GM21528 (cell line): ENCODE measurements around the gene HS3ST4.
"Not testable (repeated sequence)": the region's sequence is repeated elsewhere in the genome, so short reads cannot be mapped to it uniquely, and the experiment has no call there.

Source experiments
- ATAC-seq: cut with Tn5 transposase; IDR thresholded peaks from one replicate; pipeline ENCODE4 v1.9.1; 2021; ENCODE audit warnings: mild to moderate bottlenecking, moderate library complexity; ENCODE audit not compliant: unreplicated experiment, low FRiP score

Gene HS3ST4

DNA sequence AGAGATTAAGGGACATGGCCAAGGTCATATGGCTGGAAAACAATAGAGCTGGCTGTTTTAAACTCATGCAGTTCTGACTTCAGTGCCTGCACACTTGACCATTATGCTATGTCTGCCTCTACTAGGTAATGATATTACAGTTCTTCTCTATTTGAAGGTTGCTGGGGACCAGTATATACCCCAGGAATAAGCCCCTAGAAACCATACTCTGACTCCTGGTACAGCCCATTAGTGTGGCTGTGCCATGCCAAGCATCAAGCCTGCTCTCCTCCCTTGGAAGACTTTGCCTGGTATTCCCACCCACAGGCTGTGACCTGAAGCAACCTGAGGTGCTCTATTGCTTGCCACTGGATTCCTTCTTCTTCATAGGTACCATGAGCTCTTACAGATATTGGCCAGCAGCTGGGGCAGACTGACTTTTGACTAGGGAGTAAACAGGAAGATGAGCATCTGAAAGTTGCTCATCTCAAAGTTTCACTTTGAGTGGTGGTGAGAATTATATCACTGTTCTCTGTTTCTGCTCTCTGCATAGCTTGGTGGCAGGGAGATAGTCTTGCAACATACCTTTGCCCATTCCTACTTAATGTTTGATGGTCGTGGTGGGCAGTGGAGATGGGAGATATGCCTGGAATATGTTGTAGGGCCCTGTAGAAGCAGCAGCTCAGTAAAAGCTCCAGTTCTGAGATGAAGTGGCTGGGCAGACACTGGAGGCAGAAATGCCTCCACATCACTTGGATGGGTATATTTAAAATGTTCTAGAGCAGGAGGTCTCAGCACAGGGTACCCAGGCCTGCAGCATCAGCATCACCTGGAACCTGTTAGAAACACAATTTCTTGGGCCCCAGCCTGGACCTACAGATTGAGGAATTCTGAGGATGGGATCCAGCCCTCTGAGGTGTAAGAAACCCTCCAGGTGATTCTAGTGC, 274.7 kb downstream of the HS3ST4 start:
- no peak for ATAC-seq

GRCh38 chr16:25977121-25977520, 285.4 kb downstream of the HS3ST4 start:
- no peak for ATAC-seq

GRCh38 chr16:25978218-25978617, 286.5 kb downstream of the HS3ST4 start:
- ATAC-seq: no peak

DNA sequence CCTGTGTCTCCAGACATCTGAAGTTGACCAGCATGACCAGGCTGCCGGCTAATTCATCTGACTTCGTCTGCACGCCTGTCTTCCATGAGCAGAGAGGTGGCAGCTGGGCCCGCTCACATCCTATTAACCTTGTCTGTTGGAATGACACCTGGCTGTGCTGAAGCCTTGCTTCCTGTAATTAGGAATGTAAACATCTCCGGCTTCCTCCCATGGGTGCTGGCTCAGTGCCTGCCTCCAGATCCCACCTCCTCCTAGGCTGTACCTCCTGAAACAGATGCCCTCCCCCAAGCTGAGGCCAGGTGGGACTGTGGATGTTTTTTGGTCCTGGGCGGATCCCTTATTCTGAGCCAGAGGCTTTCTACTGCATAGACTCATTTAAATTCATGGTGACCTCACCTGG, 296.3 kb downstream of the HS3ST4 start:
- no peak for ATAC-seq

DNA sequence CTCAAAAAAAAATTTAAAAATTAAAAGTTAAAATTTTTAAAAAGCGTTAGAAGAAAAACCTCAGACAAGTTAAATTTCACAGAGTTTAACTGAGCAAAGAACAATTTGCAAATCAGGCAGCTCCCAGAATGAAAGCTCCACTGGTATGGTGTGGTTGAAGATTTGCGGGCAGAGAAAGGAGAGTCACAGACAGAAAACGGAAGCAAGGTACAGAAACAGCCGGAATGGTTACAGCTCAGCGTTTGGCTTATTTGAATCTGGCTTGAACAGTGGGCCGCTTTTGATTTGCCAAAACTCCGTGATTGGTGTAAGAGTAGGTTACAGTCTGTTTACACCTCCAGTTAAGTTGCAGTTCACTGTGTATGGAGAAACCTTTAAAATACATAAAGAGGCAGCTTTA, 297.1 kb downstream of the HS3ST4 start:
- ATAC-seq: no peak

- no peak for ATAC-seq
Measured at GRCh38 chr16:25996052-25996451, 304.3 kb downstream of the HS3ST4 start.

DNA sequence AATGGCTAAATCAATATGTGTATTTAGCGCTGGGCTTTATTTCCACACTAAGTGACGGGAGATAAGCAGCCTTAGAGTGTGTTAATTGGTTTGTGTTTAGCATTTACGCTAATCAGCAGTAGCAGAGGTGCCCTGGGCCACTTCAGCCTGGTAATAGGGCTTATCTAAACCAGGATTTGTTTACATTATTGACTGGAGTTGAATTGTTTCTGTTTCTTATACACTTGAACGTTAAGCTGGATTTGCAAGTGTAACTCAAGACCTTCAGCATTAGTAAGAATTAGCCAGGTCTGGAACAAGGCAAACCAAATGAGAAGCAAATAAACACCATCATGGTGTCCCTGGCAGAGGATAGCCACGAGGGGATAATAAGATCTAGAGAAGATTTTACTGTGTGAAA, 313.6 kb downstream of the HS3ST4 start:
- ATAC-seq: no peak

DNA sequence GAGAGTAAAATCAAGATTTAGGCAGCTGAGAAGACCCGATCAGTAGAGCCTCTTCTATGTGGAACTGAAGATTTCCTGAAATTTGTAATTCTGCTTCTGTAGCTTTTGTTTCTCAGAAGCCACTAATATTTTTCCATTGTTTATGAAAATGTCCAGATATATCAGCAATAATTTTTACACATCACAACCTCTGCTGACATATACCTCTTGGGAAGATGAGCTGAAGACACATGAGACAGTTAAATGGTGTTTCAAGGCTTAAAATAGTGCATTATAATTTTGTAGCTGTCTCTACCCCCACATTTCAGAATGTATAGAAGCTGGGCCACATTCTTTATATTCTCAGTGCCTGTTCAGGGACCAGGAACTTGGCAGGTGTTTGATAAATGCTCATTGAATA, 320.6 kb downstream of the HS3ST4 start:
- ATAC-seq: no peak

DNA sequence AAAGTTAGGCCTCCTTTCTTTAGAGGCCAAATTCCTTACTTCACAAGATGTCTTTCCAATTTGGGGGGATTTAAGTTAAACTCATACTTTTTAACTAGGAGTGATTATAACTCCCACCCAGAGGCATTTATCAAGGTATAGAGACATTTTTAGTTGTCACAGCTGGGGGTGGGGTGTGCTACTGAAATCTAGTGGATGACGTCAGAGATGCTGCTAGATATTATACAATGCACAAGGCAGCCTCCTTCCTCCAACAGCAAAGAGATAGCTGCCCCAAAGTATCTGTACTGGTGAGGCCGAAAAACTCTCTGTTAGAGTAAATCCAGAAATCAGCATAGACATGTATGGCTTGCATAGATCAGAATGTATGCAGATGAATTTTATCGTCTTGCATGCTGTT, 324.0 kb downstream of the HS3ST4 start:
- no peak for ATAC-seq

DNA sequence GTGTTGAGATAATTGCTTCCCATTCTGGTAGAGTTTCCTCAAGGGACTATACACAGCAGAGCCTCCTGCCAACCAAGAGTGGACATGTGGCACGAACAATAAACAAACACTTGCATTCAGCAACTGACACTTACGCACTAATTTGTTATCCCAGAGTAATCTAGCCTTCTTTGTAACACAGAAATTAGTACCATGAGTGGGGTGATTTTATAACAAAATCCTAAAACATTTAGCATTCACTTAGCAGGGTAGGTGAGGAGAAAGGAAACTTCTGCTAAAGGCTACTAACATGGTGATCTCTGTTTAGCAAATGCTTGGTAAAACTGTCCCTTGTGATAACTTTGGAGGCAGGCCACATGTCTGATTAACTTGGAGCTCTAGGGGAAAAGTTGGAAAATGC, 325.2 kb downstream of the HS3ST4 start:
- ATAC-seq: no peak

- ATAC-seq: no peak
Measured at GRCh38 chr16:26019381-26020242, 327.9 kb downstream of the HS3ST4 start.

DNA sequence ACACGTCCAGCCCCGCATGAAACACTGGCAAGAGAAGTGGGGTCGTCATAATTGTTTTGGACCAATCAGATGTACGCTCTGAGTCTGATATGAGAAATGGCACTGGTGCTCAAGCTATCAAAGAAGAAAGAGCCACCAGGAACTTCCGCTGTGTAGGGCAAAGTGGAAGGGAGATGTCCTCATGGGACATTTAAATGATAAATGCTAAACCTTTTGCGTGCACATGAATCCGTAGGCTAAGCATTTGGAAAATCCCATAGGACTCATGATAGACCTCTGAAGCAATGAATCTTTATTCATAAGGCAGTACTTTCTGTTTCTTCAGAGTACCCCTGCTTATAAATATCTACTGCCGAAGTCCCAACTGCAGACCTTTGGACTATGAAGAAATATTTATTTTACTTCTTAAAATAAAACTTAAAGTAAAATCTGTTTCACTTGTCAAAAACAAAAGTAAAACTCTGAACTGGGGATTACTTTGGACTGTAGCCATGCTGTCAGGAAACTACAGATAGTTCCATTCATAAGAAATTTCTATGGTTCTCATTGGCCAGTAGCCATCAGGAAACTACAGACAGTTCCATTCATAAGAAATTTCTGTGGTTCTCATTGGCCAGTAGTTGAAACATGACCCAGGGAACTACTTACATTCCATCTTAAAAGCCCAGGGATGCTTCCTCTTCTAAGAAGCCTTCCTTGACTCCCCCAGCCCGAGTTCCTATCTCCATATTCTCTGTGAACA, 335.1 kb downstream of the HS3ST4 start:
- ATAC-seq: no peak

DNA sequence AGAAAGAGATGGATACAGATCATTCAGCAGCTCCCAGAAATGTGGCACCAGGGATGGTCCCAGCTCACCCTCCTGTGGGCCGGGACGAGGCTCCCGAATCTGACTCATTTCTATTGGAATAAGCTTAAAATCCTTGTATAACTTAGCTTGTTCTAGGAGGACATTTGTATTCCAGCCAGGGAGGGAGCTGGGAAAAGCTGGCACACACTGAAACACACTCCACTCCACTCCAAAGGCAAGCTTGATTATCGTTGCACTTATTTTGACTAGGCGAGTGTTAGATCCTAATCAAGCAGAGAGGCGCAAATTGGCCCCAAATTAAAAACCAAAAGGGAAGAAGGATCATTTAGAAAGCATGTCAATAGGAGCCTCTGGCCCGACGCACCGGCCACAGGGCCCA, 339.5 kb downstream of the HS3ST4 start:
- no peak for ATAC-seq

GRCh38 chr16:26032661-26033060, 340.9 kb downstream of the HS3ST4 start:
- not testable (repeated sequence) for ATAC-seq

- no peak for ATAC-seq
Measured at GRCh38 chr16:26041952-26042668, 350.4 kb downstream of the HS3ST4 start.

DNA sequence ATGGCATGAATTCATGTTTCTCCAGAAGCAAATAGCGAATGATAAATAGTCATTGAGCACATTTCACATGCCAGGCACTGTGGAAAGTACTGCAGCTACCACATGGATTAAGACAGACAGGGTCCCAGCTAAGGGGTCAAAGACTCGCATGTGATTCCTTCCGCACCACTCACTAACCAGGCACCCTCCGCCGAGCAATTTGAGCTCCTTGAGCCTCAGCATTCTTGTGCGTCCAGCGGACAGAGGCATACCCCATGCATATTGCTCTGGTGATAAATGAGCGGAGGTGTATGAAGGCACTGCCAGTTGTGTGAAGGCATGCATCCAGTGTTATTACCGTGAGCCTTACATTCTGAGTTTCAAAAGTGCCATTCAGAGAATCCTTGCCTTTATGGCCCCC, 358.7 kb downstream of the HS3ST4 start:
- ATAC-seq: no peak

GRCh38 chr16:26051063-26051462, 359.3 kb downstream of the HS3ST4 start:
- no peak for ATAC-seq

- no peak for ATAC-seq
Measured at GRCh38 chr16:26053889-26054288, 362.1 kb downstream of the HS3ST4 start.

GRCh38 chr16:26058326-26058725, 366.6 kb downstream of the HS3ST4 start:
- ATAC-seq: no peak
